IMR-90 (cell line): ENCODE data around the gene DNAJC4.

Experiments used
- CEBPB ChIP-seq: IDR thresholded peaks from 2 replicates; pipeline ENCODE4 v1.6.1; 2012; ENCODE audit warnings: low read depth, low read length, improper control_type of control experiment
- NFE2L2 ChIP-seq: fragments of 150-350 bp; IDR thresholded peaks from 2 replicates; pipeline ENCODE4 v1.6.1; 2016; ENCODE audit warnings: low read depth, mild to moderate bottlenecking, low read length
- SMC3 ChIP-seq: fragments of 150-350 bp; IDR thresholded peaks from 2 replicates; pipeline ENCODE4 v1.6.1; 2016; ENCODE audit warnings: low read depth, mild to moderate bottlenecking, antibody characterized with exemption, low read length, moderate library complexity

- TF ChIP-seq SMC3 (no peak), CEBPB (no peak), NFE2L2 (no peak)
Observed at GRCh38 chr11:64203421-64204079, 26.8 kb upstream of the DNAJC4 start.
